ENCODE results near the gene FAM170B. TPM values are rescaled to one million over a fixed set of nuclear protein-coding genes. Genes with fewer than 3 reads are reported as not detected.

The FAM170B gene
- total RNA-seq, 1 experiment from 2014 or later = not detected

GRCh38 chr10:49161411-49161997, 27.7 kb upstream of the FAM170B start:
- intact Hi-C loops (cut with micrococcal nuclease; ENCODE audit: unreplicated experiment) = no loop called here
- ChIA-PET POLR2A (ENCODE audit: unreplicated experiment) (no interaction called here), CTCF (no interaction called here)
- peak in 1 of 2 experiments; percentile 56 for DNase-seq
- TF ChIP-seq EZH2 (IDR thresholded peaks at IDR 0.05; ENCODE audit: low read depth) (no peak), CTCF (conservative IDR thresholded peaks at IDR 0.05) (peak; percentile 37; the same call in 1 of the 2 replicates)
- Histone ChIP-seq H2AFZ (no peak overlapping the region), H3K9me2 (ENCODE audit: insufficient read depth) (no peaks in the 10 kb centered on the region), H3K4me3 (no peak overlapping the region), H3K4me1 (replicated peaks; ENCODE audit: insufficient read depth) (no peaks in the 10 kb centered on the region), H3K27ac (no peak overlapping the region), H3F3A (ENCODE audit: insufficient read depth, low read depth) (no peaks in the 10 kb centered on the region), H3K36me3 (ENCODE audit: low read depth) (no peaks in the 10 kb centered on the region), H4K20me1 (ENCODE audit: insufficient read depth) (no peaks in the 10 kb centered on the region), H3K27me3 (ENCODE audit: insufficient read depth, low read depth) (no peaks in the 10 kb centered on the region), H3K4me2 (no peak overlapping the region), H3K79me2 (ENCODE audit: low read depth) (no peaks in the 10 kb centered on the region), H3K9me3 (ENCODE audit: insufficient read depth, low read depth) (no peaks in the 10 kb centered on the region)
- BruUV-seq (replicated peaks) = no TSS peak

GRCh38 chr10:49160814-49161213, 27.0 kb upstream of the FAM170B start:
- no peaks in the 10 kb centered on the region for H3F3A ChIP-seq (ENCODE audit: insufficient read depth, low read depth)
- no peaks in the 10 kb centered on the region for H3K9me2 ChIP-seq (ENCODE audit: insufficient read depth)
- H3K27me3 ChIP-seq (ENCODE audit: insufficient read depth, low read depth) = 0 out of 2 replicates have a peak, but pooled peaks cover under 1% of the 10 kb centered on the region
- intact Hi-C loops (cut with micrococcal nuclease; ENCODE audit: unreplicated experiment) = no loop called here
- no peaks in the 10 kb centered on the region for H3K9me3 ChIP-seq (ENCODE audit: insufficient read depth, low read depth)
- TF ChIP-seq EZH2 (IDR thresholded peaks at IDR 0.05; ENCODE audit: low read depth) = no peak
- no peak for TF ChIP-seq CTCF (conservative IDR thresholded peaks at IDR 0.05)
- H4K20me1 ChIP-seq (ENCODE audit: insufficient read depth) = no peaks in the 10 kb centered on the region
- H3K4me2 ChIP-seq = no peak overlapping the region
- no peaks in the 10 kb centered on the region for H3K36me3 ChIP-seq (ENCODE audit: low read depth)
- H3K27ac ChIP-seq = no peak overlapping the region
- BruUV-seq (replicated peaks) = no TSS peak
- H3K4me1 ChIP-seq (replicated peaks; ENCODE audit: insufficient read depth) = no peaks in the 10 kb centered on the region
- ChIA-PET POLR2A (ENCODE audit: unreplicated experiment) (no interaction called here), CTCF (no interaction called here)
- H3K79me2 ChIP-seq (ENCODE audit: low read depth) = no peaks in the 10 kb centered on the region
- H2AFZ ChIP-seq = no peak overlapping the region
- DNase-seq = no peak
- no peak overlapping the region for H3K4me3 ChIP-seq

- H3K4me3 ChIP-seq = no peak overlapping the region
- H3K27me3 ChIP-seq (ENCODE audit: insufficient read depth, low read depth) = 0 out of 2 replicates have a peak, but pooled peaks cover 4% of the 10 kb centered on the region
- H3K4me1 ChIP-seq (replicated peaks; ENCODE audit: insufficient read depth) = no peaks in the 10 kb centered on the region
- no peaks in the 10 kb centered on the region for H3K36me3 ChIP-seq (ENCODE audit: low read depth)
- H3K27ac ChIP-seq = no peak overlapping the region
- no peak for DNase-seq
- ChIA-PET CTCF (no interaction called here), POLR2A (ENCODE audit: unreplicated experiment) (no interaction called here)
- intact Hi-C loops (cut with micrococcal nuclease; ENCODE audit: unreplicated experiment) = no loop called here
- BruUV-seq (replicated peaks) = no TSS peak
- no peaks in the 10 kb centered on the region for H3K9me3 ChIP-seq (ENCODE audit: insufficient read depth, low read depth)
- H2AFZ ChIP-seq = no peak overlapping the region
- H3F3A ChIP-seq (ENCODE audit: insufficient read depth, low read depth) = no peaks in the 10 kb centered on the region
- no peak for TF ChIP-seq EZH2 (IDR thresholded peaks at IDR 0.05; ENCODE audit: low read depth)
- no peak for TF ChIP-seq CTCF (conservative IDR thresholded peaks at IDR 0.05)
- H3K4me2 ChIP-seq = no peak overlapping the region
- H4K20me1 ChIP-seq (ENCODE audit: insufficient read depth) = no peaks in the 10 kb centered on the region
- no peaks in the 10 kb centered on the region for H3K79me2 ChIP-seq (ENCODE audit: low read depth)
- H3K9me2 ChIP-seq (ENCODE audit: insufficient read depth) = no peaks in the 10 kb centered on the region
Measured at GRCh38 chr10:49160110-49160509, 26.3 kb upstream of the FAM170B start.
